HG03135 (cell line): Measurements from ENCODE around the gene AKR1B15.
"Not testable (repeated sequence)": the region's sequence is repeated elsewhere in the genome, so short reads cannot be mapped to it uniquely, and the experiment has no call there.

Source experiments
- ATAC-seq: cut with Tn5 transposase; IDR thresholded peaks from one replicate; pipeline ENCODE4 v1.9.1; 2021; ENCODE audit warnings: mild to moderate bottlenecking, moderate library complexity; ENCODE audit not compliant: unreplicated experiment

AKR1B15 gene

DNA sequence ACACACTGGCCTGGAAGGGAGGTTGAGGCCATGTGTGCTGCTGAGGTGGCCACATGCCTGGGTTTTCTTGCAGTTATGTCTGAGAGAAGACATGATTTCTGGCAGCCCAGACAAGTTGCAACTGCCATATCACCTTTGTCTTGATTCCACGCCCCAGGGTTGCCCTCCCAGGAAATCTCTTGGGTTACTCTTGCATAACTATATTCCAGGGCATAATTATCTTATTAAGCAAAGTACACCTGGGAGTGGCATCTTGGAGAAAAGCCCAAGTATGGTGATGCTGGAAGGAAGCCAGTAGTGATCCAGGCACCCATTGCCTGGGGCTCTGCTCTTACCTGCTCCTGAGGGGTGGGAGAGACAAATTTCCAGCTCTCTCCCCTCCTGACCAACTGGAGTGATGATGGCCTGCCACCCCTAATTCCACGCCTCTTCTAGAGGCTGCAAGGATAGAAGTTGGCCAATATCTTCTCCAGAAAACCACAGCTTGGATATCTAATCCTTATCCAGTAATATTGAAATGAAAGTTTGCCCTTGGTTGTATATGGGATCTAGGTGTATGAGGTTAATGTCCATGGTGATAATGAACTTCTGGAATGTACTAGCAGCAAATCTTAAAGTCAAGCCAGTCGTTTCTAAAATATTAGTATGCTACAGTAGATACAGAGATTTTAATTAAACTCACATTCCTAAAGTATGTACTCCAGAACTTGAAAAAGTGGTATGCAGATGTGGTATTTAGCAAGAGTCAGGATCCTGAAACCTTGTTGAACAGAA is 16.5 kb upstream of the AKR1B15 start:
- no peak for ATAC-seq

DNA sequence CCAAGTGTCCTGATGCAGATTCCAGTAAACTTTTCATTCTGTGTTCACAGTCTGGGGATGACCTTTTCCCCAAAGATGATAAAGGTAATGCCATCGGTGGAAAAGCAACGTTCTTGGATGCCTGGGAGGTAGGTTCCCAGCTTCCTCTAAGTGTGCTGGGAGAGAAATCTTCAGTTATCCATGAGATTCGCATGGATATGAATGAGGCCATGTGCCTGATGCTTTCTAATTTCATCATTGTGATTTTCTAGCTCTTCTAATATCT is 16.0 kb upstream of the AKR1B15 start:
- ATAC-seq: no peak

DNA sequence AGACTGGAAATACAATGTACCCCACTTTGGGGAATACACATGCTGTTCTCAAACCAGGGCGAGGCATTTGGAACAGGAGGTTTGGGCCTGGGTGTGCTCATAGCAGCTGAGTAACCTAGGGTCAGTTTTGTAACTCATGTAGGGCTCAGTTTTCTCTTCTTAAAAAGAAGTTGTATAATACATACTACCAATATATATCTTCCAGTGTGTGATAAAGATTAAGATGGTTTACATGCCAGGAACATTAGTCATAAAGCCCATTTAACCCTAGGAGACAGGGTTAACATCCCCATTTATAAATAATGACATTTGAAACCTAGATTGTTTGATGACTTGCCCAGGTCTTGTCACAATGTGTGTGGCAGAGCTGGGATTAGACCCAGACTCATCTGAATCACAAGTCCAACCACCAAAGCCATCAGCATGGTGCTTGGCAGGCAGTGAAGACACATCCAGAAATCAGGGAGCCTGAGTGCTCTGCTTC is 15.6 kb upstream of the AKR1B15 start:
- ATAC-seq: no peak

- no peak for ATAC-seq
These were observed 14.3 kb upstream of the AKR1B15 start for GRCh38 chr7:134534633-134535032.

DNA sequence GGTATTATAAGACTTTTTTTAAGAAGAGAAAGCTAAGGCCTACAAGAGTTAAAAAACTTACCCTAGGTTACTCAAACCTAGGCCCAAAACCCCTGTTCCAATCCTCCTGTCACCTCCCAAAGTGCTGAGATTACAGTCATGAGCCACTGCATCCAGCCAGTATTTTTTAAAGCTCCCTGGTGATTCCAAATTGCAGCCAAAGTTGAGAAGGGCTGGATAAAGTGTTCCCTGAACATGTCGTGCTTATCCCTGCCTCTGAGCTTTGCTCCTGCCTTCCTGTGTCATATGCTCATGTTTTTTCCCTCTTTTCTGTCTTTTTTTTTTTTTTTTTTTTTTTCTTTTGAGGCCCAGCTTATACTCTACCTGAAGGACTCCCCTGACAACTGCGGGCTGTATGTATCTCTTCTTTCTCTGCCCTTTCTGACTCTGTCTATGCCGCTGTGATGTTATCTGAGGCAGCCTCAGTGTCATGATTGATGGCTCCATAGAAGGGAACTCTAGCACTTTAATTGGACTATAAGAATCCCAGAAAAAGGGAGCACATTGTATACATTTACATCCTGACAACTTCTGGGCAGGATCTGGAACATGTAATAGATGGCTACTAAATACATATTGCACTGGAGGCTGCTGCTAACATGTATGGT is 13.5 kb upstream of the AKR1B15 start:
- ATAC-seq: no peak

GRCh38 chr7:134535919-134536299 is 13.0 kb upstream of the AKR1B15 start:
- no peak for ATAC-seq

GRCh38 chr7:134536558-134536957 is 12.4 kb upstream of the AKR1B15 start:
- ATAC-seq: not testable (repeated sequence)

DNA sequence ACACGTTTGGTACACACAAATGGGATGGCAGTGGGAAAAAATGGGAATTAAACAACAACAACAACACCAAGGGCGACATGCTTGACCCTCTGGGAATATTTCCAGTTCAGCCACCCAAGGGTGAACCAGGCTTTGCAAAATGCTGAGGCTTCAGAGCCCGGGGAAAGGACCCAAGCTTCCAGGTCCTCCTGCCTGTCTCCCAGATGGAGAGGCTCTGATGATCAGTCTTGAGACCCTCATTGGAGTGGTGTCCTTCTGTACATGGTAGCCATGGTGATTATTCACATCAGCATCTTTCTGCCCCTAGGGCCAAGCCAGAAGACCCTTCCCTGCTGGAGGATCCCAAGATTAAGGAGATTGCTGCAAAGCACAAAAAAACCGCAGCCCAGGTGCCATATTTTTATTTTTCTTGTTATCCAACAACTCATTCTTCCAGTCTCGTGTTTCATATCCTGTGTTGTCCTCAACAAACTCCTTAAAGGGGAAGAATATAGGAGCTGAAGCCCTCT is 11.6 kb upstream of the AKR1B15 start:
- not testable (repeated sequence) for ATAC-seq

DNA sequence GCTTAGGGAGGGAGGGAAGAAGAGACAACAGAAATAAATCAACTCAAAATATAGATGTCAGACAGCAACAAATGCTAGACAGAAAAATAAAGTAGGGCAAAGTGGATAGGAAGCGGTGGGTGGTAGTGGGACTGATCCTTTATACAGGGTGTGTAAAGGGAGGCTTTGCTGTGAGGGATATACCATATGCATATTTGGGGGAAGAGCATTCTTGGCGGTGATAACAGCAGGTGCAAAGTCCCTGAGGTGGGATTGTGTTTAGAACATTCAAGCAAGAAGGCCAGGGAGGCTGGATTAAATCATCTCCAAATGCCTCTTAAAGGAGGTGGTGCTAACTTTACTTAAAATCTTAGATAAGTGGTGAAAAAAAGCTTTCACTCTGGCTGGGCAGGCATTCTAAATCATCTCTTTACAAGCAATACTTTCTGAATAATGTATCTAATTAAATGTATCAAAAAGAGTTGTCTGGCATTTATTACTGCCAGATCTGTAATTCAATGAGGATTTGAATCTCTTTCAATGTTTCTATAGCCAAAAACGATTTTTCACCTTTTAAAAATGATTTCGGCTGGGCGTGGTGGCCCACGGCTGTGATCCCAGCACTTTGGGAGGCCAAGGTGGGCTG is 9.4 kb upstream of the AKR1B15 start:
- no peak for ATAC-seq

GRCh38 chr7:134541501-134542194 is 7.3 kb upstream of the AKR1B15 start:
- not testable (repeated sequence) for ATAC-seq

DNA sequence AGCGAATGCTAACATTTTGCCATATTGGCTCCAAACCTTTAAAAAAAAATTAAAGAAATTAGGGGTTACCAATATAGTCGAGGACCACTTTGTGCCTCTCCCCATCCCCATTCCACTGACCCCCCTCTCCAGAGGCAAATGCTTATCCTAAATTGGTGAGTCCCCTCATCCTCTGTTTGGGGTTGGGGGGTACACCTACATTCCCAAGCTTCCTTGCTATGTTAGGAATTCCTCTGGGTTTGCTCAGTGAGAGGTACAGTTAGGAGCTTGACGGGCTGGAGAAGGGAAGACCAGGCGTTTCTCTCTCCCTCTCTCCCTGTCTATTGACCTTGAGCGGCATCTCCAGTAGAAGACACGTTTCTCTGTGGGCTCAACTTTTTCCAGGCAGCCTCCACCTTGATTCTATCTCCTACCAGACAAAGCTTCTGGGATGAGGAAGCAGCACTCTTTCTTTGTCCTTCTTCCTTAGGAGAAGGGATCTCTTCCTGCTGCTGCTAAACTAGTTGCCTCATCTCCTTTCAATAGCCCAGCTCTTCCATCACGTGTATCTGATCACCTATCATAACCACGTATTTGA is 6.6 kb upstream of the AKR1B15 start:
- ATAC-seq: no peak

- ATAC-seq: no peak
These were observed 3.5 kb upstream of the AKR1B15 start for GRCh38 chr7:134545380-134545779.

GRCh38 chr7:134545918-134546317 is 3.0 kb upstream of the AKR1B15 start:
- ATAC-seq: no peak

GRCh38 chr7:134546955-134547354 is 2.0 kb upstream of the AKR1B15 start:
- ATAC-seq: no peak

DNA sequence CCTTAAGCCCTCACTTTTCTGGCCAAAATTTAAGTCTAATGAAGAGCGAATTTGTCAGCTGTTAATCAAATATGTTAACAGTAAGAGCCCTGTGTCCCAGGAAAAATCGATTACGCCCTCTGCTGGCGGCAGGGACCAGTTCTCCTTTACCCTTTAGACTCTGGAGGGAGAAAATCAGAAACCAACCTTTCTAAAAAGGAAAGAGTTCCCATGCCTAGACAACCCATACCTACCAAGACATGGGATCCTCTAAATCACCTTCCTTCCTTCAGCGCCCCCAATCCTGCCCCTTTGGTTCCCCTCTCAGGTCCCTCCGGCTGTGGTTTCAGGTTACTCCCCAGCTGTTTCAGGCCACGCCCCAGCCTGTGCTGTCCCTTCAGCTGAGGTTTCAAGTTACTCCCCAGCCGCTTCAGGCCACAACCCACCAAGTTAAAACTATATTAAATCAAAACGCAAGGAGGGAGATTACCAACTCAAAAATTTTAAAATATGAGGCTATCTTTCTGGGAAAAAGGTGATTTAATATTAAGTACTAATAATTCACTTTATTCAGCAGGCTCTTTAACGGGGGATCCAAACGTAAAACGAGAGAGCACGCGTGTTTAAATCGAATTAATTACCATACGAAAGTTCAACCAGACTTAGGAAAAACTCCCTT is 1.4 kb upstream of the AKR1B15 start:
- peak; percentile 69 for ATAC-seq

DNA sequence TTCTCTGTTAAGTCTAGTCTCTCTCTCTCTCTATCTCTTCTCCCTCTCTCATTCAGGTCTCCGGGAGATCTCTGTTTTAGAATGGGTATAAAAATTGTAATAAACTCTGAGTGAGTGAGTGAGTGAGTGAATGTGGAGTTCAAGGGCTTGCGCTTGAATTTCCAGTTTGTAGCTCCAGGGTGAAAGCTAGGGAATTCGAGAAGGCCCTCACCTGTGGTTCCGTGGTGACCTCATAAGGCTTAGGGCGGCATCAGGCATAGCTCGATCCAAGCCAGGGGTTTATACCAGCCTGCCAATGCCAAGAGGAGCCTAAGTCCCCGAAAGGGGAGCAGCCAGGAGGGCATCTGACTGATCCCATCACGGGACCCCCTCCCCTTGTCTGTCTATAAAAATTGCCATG is 456 bp downstream of the AKR1B15 start:
- ATAC-seq: no peak

GRCh38 chr7:134552105-134552504 is 3.2 kb downstream of the AKR1B15 start:
- no peak for ATAC-seq

DNA sequence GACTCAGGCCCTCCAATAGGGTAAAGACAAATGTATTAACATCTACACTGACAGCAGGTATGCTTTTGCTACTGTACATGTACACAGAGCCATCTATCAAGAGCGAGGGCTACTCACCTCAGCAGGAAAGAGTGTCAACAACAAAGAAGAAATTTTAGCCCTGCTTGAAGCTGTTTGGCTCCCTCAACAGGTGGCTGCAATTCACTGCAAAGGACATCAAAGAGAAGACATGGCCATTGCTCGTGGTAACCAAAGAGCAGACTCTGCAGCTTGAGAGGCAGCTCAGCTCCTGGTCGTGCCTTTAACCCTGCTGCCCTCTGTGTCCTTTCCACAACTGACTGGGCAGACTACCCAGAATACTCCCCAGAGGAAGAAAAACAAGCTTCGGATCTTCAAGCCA is 5.1 kb downstream of the AKR1B15 start:
- no peak for ATAC-seq

DNA sequence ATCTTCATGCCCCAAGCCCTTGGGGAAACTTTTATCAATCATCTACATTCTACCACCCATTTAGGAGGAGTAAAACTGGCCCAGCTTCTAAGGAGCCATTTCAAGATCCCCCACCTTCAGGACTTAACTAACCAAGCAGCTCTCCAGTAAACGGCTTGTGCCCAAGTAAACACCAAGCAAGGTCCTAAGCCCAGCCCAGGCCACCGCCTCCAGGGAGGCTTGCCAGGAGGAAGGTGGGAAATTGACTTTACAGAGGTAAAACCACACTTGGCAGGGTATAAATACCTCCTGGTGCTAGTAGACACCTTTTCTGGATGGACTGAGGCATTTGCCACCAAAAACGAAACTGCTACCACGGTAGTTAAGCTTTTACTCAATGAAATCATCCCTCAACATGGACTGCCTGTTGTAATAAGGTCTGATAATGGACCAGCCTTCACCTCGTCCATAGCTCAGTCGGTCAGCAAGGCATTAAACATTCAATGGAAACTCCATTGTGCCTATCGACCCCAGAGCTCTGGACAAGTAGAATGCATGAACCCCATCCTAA is 5.6 kb downstream of the AKR1B15 start:
- ATAC-seq: no peak

DNA sequence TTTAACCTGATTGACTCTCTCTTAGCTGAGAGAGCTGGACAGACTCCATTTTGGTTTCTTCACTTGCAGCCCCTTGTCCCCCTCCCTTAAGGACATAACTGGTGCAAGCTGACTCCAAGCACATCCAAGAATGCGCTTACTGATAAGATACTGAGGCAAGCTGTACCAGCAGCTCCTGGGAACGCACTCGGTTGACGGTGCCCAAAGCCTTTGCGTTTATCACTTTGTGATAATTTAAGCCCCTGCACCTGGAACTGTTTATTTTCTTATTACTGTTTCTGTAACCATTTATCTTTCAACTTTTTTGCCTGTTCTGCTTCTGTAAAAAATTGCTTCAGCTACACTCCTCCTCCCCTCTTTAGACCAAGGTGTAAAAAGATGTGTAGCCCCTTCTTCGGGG is 8.5 kb downstream of the AKR1B15 start:
- no peak for ATAC-seq
